GM12878 (cell line): ENCODE data around the gene CEACAM4.

Experiments
- CTCF ChIP-seq, 3 experiments: IDR thresholded peaks in 2 of 3; conservative IDR thresholded peaks in 1 of 3; 2 replicates each; pipeline ENCODE4 v1.5.1; 2011; ENCODE audit warnings: low read depth in 3 of 3, low read length in 3 of 3, mild to moderate bottlenecking in 3 of 3, control low read depth in 2 of 3, moderate library complexity in 2 of 3, inconsistent platforms in 1 of 3, mixed read lengths in 1 of 3; ENCODE audit not compliant: control insufficient read depth in 2 of 3, insufficient read depth in 1 of 3; ENCODE audit errors: extremely low read depth in 1 of 3
- ESRRA ChIP-seq: IDR thresholded peaks from 2 replicates; pipeline ENCODE4 v1.6.1; 2012; ENCODE audit warnings: mild to moderate bottlenecking, low read length, improper control_type of control experiment
- EZH2 ChIP-seq: IDR thresholded peaks from 2 replicates; pipeline ENCODE4 v1.6.1; 2012; ENCODE audit warnings: low read depth, mild to moderate bottlenecking, control low read depth, inconsistent platforms, low read length, borderline replicate concordance; ENCODE audit not compliant: control insufficient read depth
- POLR2AphosphoS5 ChIP-seq: IDR thresholded peaks from 2 replicates; pipeline ENCODE4 v1.6.1; 2011; ENCODE audit warnings: mild to moderate bottlenecking, low read length, inconsistent platforms
- STAT1 ChIP-seq: fragments of 450-650 bp; conservative IDR thresholded peaks from 2 replicates; pipeline ENCODE4 v1.6.1; 2014; ENCODE audit warnings: antibody characterized with exemption, mild to moderate bottlenecking

- TF ChIP-seq CTCF (IDR thresholded peaks at IDR 0.05 in 2 of 3, conservative IDR thresholded peaks at IDR 0.05 in 1 of 3; ENCODE audit: control insufficient read depth in 2 of 3, extremely low read depth in 1 of 3, insufficient read depth in 1 of 3, low read depth in 3 of 3, low read length in 3 of 3) (no peak), POLR2AphosphoS5 (no peak), EZH2 (no peak), ESRRA (no peak), STAT1 (no peak)
Observed at GRCh38 chr19:41589371-41589770, 37.5 kb downstream of the CEACAM4 start.
